PC-3 (cell line): ENCODE results near the gene NPBWR2.

ENCODE experiments used
- EZH2 ChIP-seq: fragments of 300-600 bp; sonication (generic); IDR thresholded peaks from one replicate; pipeline ENCODE4 v1.6.1; 2017; ENCODE audit warnings: antibody characterized with exemption, mild to moderate bottlenecking, low read length; ENCODE audit not compliant: unreplicated experiment
- EZH2phosphoT487 ChIP-seq: fragments of 300-600 bp; sonication (generic); IDR thresholded peaks from 2 replicates; pipeline ENCODE4 v1.6.1; 2018; ENCODE audit warnings: mild to moderate bottlenecking, antibody characterized with exemption, low read length, borderline replicate concordance
- TF ChIP-seq, protein P1 (sequence below): fragments of 300-600 bp; sonication (generic); conservative IDR thresholded peaks from 2 replicates; pipeline ENCODE4 v1.5.1; 2017; ENCODE audit warnings: antibody characterized with exemption, low read depth, mild to moderate bottlenecking, low read length

DNA sequence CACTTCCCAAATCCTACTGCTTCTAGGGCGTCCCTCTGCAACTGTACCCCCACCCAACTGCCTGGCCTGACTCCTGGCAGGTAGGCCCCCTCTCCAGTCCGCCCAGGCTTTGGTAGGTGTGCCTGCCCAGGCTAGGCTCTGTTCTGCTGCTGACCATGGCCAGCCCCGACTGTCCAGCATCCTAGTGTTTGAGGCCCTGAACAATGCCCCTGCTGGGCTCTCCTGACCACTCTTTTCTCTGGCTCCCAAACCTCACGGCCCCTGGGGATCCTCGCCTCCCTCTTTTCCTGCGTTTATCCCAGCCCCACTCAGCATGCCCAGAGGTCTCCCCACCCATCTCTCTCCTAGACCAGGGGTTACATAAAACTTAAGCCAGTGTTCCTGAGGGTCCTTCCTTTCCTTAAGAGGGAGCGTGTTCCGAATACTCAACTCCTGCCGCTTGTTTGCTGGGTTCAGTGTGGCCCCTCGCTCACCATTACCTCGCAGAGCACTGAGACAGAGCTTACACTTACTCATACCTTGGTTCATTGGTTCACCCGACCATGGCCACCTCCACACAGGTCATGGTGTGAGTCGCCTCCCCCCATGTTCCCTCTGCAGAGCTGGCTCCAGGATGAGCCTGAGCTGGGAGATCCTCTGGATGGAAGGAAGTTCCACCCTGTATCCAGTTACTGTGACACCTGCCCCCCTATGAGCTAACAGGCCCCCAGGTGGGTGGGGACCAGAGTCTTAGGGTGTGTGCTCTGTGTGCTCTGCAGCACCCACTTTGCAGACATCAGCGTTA, 35.8 kb upstream of the NPBWR2 start:
- TF ChIP-seq EZH2 (no peak), EZH2phosphoT487 (no peak)
- TF ChIP-seq, protein P1, sequence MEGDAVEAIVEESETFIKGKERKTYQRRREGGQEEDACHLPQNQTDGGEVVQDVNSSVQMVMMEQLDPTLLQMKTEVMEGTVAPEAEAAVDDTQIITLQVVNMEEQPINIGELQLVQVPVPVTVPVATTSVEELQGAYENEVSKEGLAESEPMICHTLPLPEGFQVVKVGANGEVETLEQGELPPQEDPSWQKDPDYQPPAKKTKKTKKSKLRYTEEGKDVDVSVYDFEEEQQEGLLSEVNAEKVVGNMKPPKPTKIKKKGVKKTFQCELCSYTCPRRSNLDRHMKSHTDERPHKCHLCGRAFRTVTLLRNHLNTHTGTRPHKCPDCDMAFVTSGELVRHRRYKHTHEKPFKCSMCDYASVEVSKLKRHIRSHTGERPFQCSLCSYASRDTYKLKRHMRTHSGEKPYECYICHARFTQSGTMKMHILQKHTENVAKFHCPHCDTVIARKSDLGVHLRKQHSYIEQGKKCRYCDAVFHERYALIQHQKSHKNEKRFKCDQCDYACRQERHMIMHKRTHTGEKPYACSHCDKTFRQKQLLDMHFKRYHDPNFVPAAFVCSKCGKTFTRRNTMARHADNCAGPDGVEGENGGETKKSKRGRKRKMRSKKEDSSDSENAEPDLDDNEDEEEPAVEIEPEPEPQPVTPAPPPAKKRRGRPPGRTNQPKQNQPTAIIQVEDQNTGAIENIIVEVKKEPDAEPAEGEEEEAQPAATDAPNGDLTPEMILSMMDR, result no peak
